ENCODE measurements around the gene SUPT3H.

DNA sequence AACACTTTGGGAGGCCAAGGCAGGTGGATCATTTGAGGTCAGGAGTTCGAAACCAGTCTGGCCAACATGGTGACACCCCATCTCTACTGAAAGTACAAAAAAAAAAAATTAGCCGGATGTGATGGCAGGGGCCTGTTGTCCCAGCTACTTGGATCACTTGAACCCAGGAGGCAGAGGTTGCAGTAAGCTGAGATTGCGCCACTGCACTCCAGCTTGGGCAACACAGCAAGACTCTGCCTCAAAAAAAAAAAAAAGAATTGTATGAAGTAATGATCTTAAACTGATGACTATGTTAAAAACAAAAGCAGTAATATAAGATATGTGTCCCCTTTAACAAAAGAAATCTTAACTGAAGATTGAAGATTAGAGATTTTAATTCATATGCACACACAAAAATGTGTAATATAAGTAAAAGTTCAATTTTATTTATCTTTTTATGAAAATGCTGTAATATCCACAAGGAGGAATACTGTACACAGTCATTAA is 78.6 kb downstream of the SUPT3H start:
- TF ChIP-seq CEBPB (IDR thresholded peaks at IDR 0.05) = no peak
- no peak for TF ChIP-seq EP300 (IDR thresholded peaks at IDR 0.05; ENCODE audit: borderline replicate concordance)
- TF ChIP-seq YY1 (IDR thresholded peaks at IDR 0.05; ENCODE audit: low read depth) = no peak
- TF ChIP-seq, protein P1, sequence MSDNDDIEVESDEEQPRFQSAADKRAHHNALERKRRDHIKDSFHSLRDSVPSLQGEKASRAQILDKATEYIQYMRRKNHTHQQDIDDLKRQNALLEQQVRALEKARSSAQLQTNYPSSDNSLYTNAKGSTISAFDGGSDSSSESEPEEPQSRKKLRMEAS (IDR thresholded peaks at IDR 0.05) = no peak
- TF ChIP-seq, protein P2, sequence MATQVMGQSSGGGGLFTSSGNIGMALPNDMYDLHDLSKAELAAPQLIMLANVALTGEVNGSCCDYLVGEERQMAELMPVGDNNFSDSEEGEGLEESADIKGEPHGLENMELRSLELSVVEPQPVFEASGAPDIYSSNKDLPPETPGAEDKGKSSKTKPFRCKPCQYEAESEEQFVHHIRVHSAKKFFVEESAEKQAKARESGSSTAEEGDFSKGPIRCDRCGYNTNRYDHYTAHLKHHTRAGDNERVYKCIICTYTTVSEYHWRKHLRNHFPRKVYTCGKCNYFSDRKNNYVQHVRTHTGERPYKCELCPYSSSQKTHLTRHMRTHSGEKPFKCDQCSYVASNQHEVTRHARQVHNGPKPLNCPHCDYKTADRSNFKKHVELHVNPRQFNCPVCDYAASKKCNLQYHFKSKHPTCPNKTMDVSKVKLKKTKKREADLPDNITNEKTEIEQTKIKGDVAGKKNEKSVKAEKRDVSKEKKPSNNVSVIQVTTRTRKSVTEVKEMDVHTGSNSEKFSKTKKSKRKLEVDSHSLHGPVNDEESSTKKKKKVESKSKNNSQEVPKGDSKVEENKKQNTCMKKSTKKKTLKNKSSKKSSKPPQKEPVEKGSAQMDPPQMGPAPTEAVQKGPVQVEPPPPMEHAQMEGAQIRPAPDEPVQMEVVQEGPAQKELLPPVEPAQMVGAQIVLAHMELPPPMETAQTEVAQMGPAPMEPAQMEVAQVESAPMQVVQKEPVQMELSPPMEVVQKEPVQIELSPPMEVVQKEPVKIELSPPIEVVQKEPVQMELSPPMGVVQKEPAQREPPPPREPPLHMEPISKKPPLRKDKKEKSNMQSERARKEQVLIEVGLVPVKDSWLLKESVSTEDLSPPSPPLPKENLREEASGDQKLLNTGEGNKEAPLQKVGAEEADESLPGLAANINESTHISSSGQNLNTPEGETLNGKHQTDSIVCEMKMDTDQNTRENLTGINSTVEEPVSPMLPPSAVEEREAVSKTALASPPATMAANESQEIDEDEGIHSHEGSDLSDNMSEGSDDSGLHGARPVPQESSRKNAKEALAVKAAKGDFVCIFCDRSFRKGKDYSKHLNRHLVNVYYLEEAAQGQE (IDR thresholded peaks at IDR 0.05; ENCODE audit: low read depth) = no peak
- no peak for TF ChIP-seq RAD21 (IDR thresholded peaks at IDR 0.05; ENCODE audit: low read depth)
- no peak for TF ChIP-seq TEAD4 (IDR thresholded peaks at IDR 0.05)
- TF ChIP-seq FOXM1 (IDR thresholded peaks at IDR 0.05; ENCODE audit: borderline replicate concordance, low read depth) = no peak
- no peak for TF ChIP-seq CREB1 (IDR thresholded peaks at IDR 0.05; ENCODE audit: low read depth)
- TF ChIP-seq, protein P3, sequence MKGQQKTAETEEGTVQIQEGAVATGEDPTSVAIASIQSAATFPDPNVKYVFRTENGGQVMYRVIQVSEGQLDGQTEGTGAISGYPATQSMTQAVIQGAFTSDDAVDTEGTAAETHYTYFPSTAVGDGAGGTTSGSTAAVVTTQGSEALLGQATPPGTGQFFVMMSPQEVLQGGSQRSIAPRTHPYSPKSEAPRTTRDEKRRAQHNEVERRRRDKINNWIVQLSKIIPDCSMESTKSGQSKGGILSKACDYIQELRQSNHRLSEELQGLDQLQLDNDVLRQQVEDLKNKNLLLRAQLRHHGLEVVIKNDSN (IDR thresholded peaks at IDR 0.05) = no peak
- no peak for TF ChIP-seq TAF1 (IDR thresholded peaks at IDR 0.05; ENCODE audit: low read depth)
- TF ChIP-seq TCF12 (IDR thresholded peaks at IDR 0.05; ENCODE audit: low read depth) = no peak
- TF ChIP-seq NFIC (IDR thresholded peaks at IDR 0.05) = no peak
- TF ChIP-seq EGR1 (IDR thresholded peaks at IDR 0.05) = no peak
